Measurements from ENCODE around the gene PTAR1.
"Not testable (repeated sequence)": the region's sequence is repeated elsewhere in the genome, so short reads cannot be mapped to it uniquely, and the experiment has no call there.

The PTAR1 gene

GRCh38 chr9:69759421-69760277 lies at the start of gene PTAR1:
Gene PTAR1, minus strand, starts transcription at chr9:69760011. Its CDS starts 73 bp downstream, at chr9:69759938.
- peak; percentile 40 to 95 (median 80) for DNase-seq

DNA sequence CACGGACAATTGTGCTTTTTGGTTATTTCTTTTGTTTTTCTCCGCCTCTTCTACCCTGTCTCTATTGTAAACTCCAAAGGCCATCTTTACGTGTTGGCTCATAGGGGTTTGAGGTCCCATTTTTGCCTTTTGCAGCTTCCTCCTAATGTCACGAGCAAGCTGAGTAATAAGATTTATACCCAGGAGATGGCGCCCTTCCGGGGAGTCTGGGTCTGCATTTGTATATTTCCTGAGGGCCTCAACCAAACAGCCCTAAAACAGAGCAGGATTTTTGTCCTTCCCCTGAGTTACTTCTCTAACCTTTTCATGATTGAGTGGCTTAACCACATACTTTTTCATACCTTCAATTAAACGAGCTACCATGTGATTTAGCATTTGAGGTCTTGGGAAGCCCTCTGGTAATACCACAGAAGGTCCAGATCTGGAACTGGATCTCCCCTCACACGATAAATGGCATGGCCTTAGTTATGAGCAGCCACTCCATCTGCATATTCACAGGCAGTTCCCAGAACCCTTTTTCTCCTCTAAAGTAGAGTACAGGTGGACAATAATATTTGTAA lies 49.6 kb upstream of the PTAR1 start:
- peak in 1 of 51 donors; percentile 6 for DNase-seq

DNA sequence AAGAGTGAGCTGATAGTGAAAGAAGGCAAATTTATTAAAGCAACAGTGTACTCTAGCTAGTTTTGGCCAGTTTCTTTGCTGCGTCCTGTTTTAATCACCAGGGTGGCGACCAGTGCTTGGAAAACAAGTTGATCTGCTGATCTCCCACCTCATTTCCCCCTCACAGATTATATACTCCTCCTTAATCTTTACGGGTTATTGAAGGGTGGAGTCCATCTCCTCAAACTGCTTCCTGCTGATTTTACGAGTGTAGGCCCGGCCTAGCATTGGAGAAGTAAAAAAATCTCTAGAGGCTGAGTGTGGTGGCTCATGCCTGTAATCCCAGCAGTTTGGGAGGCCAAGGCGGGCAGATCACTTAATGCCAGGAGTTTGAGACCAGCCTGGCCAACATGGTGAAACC lies 46.8 kb upstream of the PTAR1 start:
- no peak for DNase-seq

DNA sequence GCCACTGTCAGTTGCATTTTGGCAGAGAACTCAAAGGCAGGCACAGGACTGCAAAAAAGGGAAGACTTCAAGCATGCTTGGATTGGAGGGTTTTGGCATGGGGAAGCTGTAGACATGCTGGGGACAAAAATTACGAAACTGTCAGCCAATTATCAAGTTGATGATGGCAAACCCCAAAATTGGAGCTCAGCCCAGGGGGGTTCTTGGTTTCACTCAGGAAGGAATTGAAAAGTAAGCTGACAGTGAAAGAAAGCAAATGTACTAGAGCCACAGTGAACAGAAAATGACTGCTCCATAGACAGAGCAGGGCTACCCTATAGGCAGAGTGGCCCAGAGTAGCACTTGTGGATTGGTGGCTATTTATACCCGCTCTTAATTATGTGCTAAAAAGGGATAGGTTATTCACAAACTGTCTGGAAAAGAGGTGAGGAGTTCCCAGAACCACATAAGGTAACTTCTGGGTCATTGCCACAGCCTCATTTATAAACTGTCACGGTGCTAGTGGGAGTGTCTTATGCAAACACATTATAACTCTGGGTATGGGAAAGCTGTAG lies 46.2 kb upstream of the PTAR1 start:
- peak in 10 of 51 donors; percentile 5 to 31 (median 10) for DNase-seq

- no peak for DNase-seq
Measured at GRCh38 chr9:69801989-69802388, 42.2 kb upstream of the PTAR1 start.

- DNase-seq = not testable (repeated sequence)
Measured at GRCh38 chr9:69800027-69800426, 40.2 kb upstream of the PTAR1 start.

- DNase-seq = not testable (repeated sequence)
Measured at GRCh38 chr9:69799521-69799920, 39.7 kb upstream of the PTAR1 start.

DNA sequence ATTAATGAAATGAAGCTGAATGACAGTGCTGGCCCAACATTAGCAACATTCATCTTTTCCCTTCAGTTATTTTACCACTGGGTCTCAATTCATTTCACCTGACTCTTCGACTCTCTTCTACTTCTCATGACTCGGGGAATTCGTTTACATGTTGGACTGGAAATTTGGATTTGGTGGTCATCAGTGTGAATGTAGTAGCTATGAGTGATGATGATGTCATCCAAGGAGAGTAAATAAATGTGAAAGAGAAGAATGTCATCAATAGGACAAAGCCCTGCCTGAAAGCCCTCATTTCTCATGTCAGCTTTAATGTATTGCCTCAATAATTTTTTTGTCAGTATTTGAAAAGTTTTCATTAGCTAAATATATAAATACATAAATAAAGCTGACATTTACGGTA lies 38.9 kb upstream of the PTAR1 start:
- no peak for DNase-seq

DNA sequence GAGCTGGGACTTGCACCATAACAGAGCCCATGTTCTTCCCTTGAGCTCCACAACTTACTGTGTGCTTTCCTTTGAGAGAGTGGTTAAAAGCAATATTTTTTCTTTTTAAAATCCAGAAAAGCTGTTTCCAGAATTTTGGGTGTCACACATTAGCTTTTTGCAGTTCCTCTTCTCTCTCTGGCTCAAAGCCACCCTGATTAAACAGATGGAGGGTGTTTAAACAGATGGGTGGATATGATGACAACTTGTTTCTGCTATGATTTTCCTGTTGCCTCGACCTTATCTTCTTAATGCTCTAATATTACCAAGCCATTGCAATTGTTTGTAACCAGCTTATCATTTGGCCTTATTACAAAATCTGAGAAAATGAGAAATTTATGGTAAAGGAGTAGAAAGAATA lies 37.9 kb upstream of the PTAR1 start:
- no peak for DNase-seq

- no peak for DNase-seq
Measured at GRCh38 chr9:69794356-69794755, 34.5 kb upstream of the PTAR1 start.

DNA sequence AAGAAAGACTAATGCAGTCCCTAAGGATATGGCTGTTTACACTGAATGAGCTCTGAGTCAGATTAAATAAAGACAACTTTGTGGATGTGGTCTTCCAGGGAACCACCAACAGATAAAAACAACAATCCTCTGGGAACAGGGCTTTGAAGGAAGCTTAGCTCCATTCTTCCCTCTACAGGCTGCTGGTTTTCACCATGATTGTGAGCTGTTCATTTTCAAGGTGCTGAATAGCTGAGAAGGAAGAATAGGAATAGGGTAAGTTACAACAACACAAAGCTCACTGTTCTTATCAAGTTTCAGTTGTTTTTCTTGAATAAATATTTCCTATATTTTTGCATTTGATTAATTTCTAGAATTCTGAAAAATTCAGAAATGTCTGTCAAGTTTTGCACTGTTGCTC lies 25.9 kb upstream of the PTAR1 start:
- DNase-seq = no peak

DNA sequence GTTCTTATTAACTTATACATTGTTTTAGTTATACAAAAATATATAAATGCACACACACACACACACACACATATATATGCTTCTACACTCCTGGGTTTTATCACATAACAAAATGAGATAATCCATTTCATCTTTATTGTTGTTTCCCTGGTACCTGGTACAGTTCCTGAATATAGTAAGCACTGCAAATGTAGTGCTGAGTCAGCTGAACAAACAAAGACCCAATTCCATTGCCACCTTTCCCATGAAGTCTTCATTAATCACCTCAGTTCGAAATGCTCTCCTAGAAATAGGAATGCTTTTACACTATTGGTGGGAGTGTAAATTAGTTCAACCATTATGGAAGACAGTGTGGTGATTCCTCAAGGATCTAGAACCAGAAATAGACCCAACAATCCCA lies 13.4 kb upstream of the PTAR1 start:
- no peak for DNase-seq

DNA sequence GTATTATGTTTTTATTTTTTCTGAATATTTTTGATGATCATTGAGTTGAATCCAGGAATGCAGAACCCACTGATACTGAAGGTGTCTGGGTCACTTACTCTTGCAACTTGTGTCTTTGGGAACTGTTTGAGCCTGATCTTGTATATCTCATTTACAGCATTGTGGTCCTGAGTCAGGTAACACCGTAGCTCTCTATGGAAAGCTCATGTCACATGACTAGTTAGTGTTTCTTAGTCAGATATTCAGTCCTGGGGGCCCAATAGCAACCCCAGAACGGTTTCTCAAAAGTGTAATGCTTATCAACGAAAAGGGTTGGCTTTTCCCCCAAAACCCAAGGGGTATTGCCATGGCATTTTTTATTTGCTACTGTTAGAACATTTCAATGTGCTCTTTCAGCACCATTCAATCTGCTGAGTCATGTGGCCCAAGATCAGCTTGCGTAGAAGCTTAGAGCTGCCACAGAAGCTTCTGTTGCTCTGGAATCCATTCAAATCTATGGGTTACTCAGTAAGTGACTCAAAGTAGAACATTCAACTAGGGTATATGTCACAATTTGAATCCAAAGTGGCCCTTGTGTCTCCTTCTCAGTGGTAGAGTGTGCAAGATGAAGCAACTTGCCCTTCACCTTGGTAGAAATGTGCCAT lies 12.1 kb upstream of the PTAR1 start:
- DNase-seq = no peak

- no peak for DNase-seq
Measured at GRCh38 chr9:69768716-69769115, 8.9 kb upstream of the PTAR1 start.

- no peak for DNase-seq
Measured at GRCh38 chr9:69768101-69768500, 8.3 kb upstream of the PTAR1 start.

DNA sequence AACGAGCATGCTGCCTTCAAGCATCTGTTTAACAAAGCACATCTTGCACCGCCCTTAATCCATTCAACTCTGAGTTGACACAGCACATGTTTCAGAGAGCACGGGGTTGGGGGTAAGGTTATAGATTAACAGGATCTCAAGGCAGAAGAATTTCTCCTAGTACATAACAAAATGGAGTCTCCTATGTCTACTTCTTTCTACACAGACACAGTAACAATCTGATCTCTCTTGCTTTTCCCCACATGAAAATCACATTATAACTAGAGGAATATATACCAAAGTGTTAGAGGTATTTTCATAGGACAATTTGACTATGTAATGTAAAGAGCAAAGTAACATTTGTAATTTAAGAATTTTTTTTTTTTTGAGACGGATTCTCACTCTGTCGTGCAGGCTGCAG lies 4.1 kb upstream of the PTAR1 start:
- DNase-seq = not testable (repeated sequence)

- DNase-seq = no peak
Measured at GRCh38 chr9:69762527-69762926, 2.7 kb upstream of the PTAR1 start.

DNA sequence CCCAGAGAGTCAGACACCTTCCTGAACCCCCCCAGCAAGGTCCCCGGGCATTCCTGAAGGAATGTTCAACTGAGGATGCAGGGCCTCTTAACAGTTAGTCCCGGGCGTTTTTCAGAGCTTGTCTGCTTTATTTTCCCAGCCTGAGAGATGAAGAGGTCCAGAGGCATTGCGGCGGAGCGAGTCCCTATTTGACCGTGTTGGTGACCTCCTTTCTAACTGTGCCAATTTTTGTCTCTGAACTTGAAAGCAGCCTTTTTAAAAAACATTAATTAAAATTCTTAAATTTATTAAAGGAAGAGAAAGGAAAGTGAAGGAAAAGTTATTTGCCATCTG lies 433 bp upstream of the PTAR1 start:
- peak in 4 of 51 donors; percentile 18 to 50 (median 38) for DNase-seq

DNA sequence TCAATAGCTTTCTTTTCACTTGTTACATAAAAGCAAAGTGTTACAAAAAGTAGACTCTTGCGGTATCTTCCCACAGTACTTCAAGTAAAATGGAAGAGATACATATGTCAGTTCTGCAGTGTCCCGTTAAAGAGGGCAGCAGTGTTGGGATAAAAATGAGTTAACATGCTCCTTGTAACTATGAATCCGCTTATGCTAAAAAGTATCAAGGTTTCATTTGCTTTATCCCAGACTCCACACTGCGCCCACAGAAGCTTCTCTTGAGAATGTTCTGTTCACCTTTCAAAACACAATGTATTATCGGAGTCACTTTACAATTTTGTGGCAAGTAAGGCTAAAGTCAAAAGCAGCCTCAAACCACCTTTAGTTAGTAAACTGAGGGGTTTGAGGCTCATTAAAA lies 790 bp downstream of the PTAR1 start:
- peak in 1 of 51 donors; percentile 76 for DNase-seq

- peak in 2 of 51 donors; percentile 1 to 17 for DNase-seq
Measured at GRCh38 chr9:69757996-69758675, 1.7 kb downstream of the PTAR1 start.

DNA sequence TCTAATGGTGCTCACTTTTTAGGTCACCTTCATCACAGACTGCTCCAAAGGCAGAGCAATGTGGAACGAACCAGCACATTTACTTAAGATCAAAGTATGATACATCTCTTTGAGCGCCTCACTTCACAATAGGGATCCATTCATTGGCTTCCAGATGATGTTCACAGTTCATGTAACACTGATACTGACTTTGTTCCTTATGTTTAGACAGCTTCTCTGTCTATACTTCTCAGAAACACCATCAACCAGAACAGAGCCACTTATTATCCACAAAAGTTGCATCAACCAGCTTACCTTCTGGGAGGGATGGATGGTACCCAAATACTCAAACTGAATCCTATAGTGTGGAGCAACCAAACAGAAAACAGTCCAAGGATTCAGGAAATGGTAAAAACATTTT lies 4.6 kb downstream of the PTAR1 start:
- DNase-seq = no peak

DNA sequence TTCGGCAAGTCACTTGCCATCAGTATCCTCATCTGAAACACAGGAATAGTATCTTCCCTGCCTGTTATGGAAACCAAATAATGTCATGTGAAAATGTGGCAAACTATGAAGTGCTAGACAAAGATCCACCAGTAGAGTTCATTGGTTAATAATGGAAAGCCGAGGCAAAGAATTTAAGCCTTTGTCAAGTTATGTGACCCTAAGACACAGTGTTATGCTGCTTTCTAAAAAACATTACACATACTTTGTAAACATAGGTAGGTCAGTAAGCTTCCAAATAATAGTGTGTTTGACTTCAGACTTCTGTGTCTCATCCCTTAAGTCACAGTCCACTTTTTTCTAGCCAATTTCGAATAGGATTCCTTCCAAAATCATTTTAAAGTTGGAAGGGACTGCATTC lies 6.0 kb downstream of the PTAR1 start:
- DNase-seq = peak in 1 of 51 donors; percentile 3
